Caco-2 (cell line): ENCODE results near the gene TSBP1. TPM values are rescaled to one million over a fixed set of nuclear protein-coding genes. Genes with fewer than 3 reads are reported as not detected.

Experiments used
- BruUV-seq: library from RNA; stranded (reverse); fragments of 400-500 nt; replicated peaks from 2 replicates; lab custom pipeline; 2021; lab: Mats Ljungman, UMichigan
- CTCF ChIA-PET: fragments of 300-600 bp; sonication (Branson Sonifier 250); formaldehyde crosslinking; loops from one replicate; lab custom pipeline; 2022; ENCODE audit warnings: antibody characterized with exemption; lab: Charles Lee
- POLR2A ChIA-PET: fragments of 300-600 bp; sonication (Branson Sonifier 250); formaldehyde crosslinking; loops from one replicate; lab custom pipeline; 2022; ENCODE audit warnings: antibody characterized with exemption; lab: Charles Lee
- DNase-seq, 2 experiments: peaks; one replicate each; pipeline versions ENCODE4 v3.0.0 to v3.0.0-alpha.2; 2020 to 2022
- H3K27me3 ChIP-seq: replicated peaks from 2 replicates; pipeline ENCODE4 v1.6.0; 2011; ENCODE audit warnings: low read length; ENCODE audit not compliant: control insufficient read depth, insufficient read depth
- H3K36me3 ChIP-seq: 2 replicates; pipeline ENCODE4 v1.5.1; 2011; ENCODE audit warnings: low read length; ENCODE audit not compliant: control insufficient read depth, insufficient read depth
- H3K4me1 ChIP-seq: fragments of 250-450 bp; sonication (Bioruptor Pico); 2 replicates; pipeline ENCODE4 v1.5.1; 2020; ENCODE audit warnings: mild to moderate bottlenecking
- H3K4me3 ChIP-seq: 2 replicates; pipeline ENCODE4 v1.5.1; 2011; ENCODE audit warnings: low read depth, mild to moderate bottlenecking, control low read depth, low read length
- H3K9me3 ChIP-seq: fragments of 250-450 bp; sonication (Bioruptor Pico); 2 replicates; pipeline ENCODE4 v1.5.1; 2020; ENCODE audit warnings: mild to moderate bottlenecking, moderate library complexity
- H3K27ac Mint-ChIP-seq: one replicate; pipeline ENCODE4 v1.8.0; 2022; ENCODE audit warnings: mixed read lengths; ENCODE audit not compliant: unreplicated experiment
- H3K27me3 Mint-ChIP-seq: one replicate; pipeline ENCODE4 v1.8.0; 2022; ENCODE audit warnings: mixed read lengths; ENCODE audit not compliant: insufficient read depth, unreplicated experiment
- H3K36me3 Mint-ChIP-seq: one replicate; pipeline ENCODE4 v1.8.0; 2022; ENCODE audit warnings: mild to moderate bottlenecking, mixed read lengths; ENCODE audit not compliant: insufficient read depth, unreplicated experiment
- H3K4me1 Mint-ChIP-seq: one replicate; pipeline ENCODE4 v1.8.0; 2022; ENCODE audit warnings: low read depth, mixed read lengths; ENCODE audit not compliant: unreplicated experiment
- H3K4me3 Mint-ChIP-seq: one replicate; pipeline ENCODE4 v1.8.0; 2022; ENCODE audit warnings: mild to moderate bottlenecking, moderate library complexity, mixed read lengths; ENCODE audit not compliant: unreplicated experiment
- H3K9me3 Mint-ChIP-seq: one replicate; pipeline ENCODE4 v1.8.0; 2022; ENCODE audit warnings: mixed read lengths; ENCODE audit not compliant: unreplicated experiment
- CTCF ChIP-seq, 2 experiments: fragments of 200-600 bp in 1 of 2; IDR thresholded peaks; 1 replicate in 1 of 2; 2 replicates in 1 of 2; pipeline versions ENCODE4 v1.5.1 to v1.8.0; 2011 to 2022; ENCODE audit warnings: antibody characterized with exemption in 1 of 2, control low read depth in 1 of 2, inconsistent platforms in 1 of 2, low read depth in 1 of 2, low read length in 1 of 2, mild to moderate bottlenecking in 1 of 2, moderate library complexity in 1 of 2; ENCODE audit not compliant: insufficient read depth in 1 of 2, severe bottlenecking in 1 of 2, unreplicated experiment in 1 of 2
- intact Hi-C: fragments of 100-400 bp; cut with micrococcal nuclease; formaldehyde crosslinking; loops from one replicate; pipeline ENCODE4 v1.10.0; 2022; ENCODE audit not compliant: unreplicated experiment
- total RNA-seq: library from RNA; stranded (reverse); gene quantifications from 2 replicates; pipeline ENCODE4 v1.2.3, GENCODE V29; 2022

Gene TSBP1
- total RNA-seq, 1 experiment from 2014 or later: not detected

- no peaks in the 10 kb centered on the region for H3K9me3 Mint-ChIP-seq
- peaks cover 3% of the 10 kb centered on the region for H3K36me3 Mint-ChIP-seq
- no peak overlapping the region for H3K4me3 ChIP-seq
- H3K27ac Mint-ChIP-seq: no peak overlapping the region
- CTCF ChIA-PET: no interaction called here
- BruUV-seq: no TSS peak
- peaks cover 11% of the 10 kb centered on the region for H3K4me1 Mint-ChIP-seq
- no peaks in the 10 kb centered on the region for H3K27me3 ChIP-seq
- no peaks in the 10 kb centered on the region for H3K36me3 ChIP-seq
- H3K9me3 ChIP-seq: 0 out of 2 replicates have a peak, but pooled peaks cover 3% of the 10 kb centered on the region
- DNase-seq: no peak
- intact Hi-C loops: no loop called here
- H3K4me1 ChIP-seq: peaks cover 7% of the 10 kb centered on the region
- TF ChIP-seq CTCF (IDR thresholded peaks at IDR 0.05; ENCODE audit: insufficient read depth in 1 of 2, low read depth in 1 of 2, low read length in 1 of 2, severe bottlenecking in 1 of 2, unreplicated experiment in 1 of 2): no peak
- no peaks in the 10 kb centered on the region for H3K27me3 Mint-ChIP-seq
- no peak overlapping the region for H3K4me3 Mint-ChIP-seq
- POLR2A ChIA-PET: no interaction called here
These were observed 16.1 kb upstream of the TSBP1 start for GRCh38 chr6:32387589-32388340.

GRCh38 chr6:32386040-32386439 is 14.3 kb upstream of the TSBP1 start:
- Mint-ChIP-seq H3K27me3 (no peaks in the 10 kb centered on the region), H3K4me3 (no peak overlapping the region), H3K27ac (no peak overlapping the region), H3K36me3 (peaks cover 6% of the 10 kb centered on the region), H3K4me1 (peaks cover 11% of the 10 kb centered on the region), H3K9me3 (no peaks in the 10 kb centered on the region)
- 0 out of 2 replicates have a peak, but pooled peaks cover 3% of the 10 kb centered on the region for H3K9me3 ChIP-seq
- CTCF ChIA-PET: interaction anchor here (0.6 kb wide), 1 partner anchor 1901 kb away, joined by 3 read pairs; no protein-coding TSS in a partner anchor
- POLR2A ChIA-PET: no interaction called here
- intact Hi-C loops: no loop called here
- H3K27me3 ChIP-seq: no peaks in the 10 kb centered on the region
- peaks cover 7% of the 10 kb centered on the region for H3K4me1 ChIP-seq
- DNase-seq: no peak
- H3K36me3 ChIP-seq: no peaks in the 10 kb centered on the region
- no TSS peak for BruUV-seq
- no peak overlapping the region for H3K4me3 ChIP-seq
- no peak for TF ChIP-seq CTCF (IDR thresholded peaks at IDR 0.05; ENCODE audit: insufficient read depth in 1 of 2, low read depth in 1 of 2, low read length in 1 of 2, severe bottlenecking in 1 of 2, unreplicated experiment in 1 of 2)

- CTCF ChIA-PET: no interaction called here
- H3K4me1 ChIP-seq: peaks cover 2% of the 10 kb centered on the region
- no peaks in the 10 kb centered on the region for H3K27me3 ChIP-seq
- no peak overlapping the region for H3K4me3 ChIP-seq
- Mint-ChIP-seq H3K4me3 (no peak overlapping the region), H3K27me3 (no peaks in the 10 kb centered on the region), H3K36me3 (peaks cover 6% of the 10 kb centered on the region), H3K9me3 (no peaks in the 10 kb centered on the region), H3K27ac (no peak overlapping the region), H3K4me1 (peaks cover 6% of the 10 kb centered on the region)
- intact Hi-C loops: no loop called here
- H3K9me3 ChIP-seq: 0 out of 2 replicates have a peak, but pooled peaks cover 3% of the 10 kb centered on the region
- DNase-seq: no peak
- POLR2A ChIA-PET: no interaction called here
- no peaks in the 10 kb centered on the region for H3K36me3 ChIP-seq
- BruUV-seq: no TSS peak
- no peak for TF ChIP-seq CTCF (IDR thresholded peaks at IDR 0.05; ENCODE audit: insufficient read depth in 1 of 2, low read depth in 1 of 2, low read length in 1 of 2, severe bottlenecking in 1 of 2, unreplicated experiment in 1 of 2)
These were observed 11.2 kb upstream of the TSBP1 start for GRCh38 chr6:32382757-32383420.
